ENCODE results near the gene NRN1L. TPM values are rescaled to one million over a fixed set of nuclear protein-coding genes. Genes with fewer than 3 reads are reported as not detected.

NRN1L gene
- total RNA-seq, 1 donor from 2014 or later = not detected

- no peak for DNase-seq (ENCODE audit: low read depth, low spot score)
- no peak for TF ChIP-seq CTCF (conservative IDR thresholded peaks at IDR 0.05)
- no peak overlapping the region for H3K4me3 Mint-ChIP-seq
- peaks cover 7% of the 10 kb centered on the region for H3K36me3 Mint-ChIP-seq (ENCODE audit: low read depth)
- H3K4me1 Mint-ChIP-seq = peaks cover 5% of the 10 kb centered on the region
- H3K27me3 Mint-ChIP-seq (ENCODE audit: low read depth) = no peaks in the 10 kb centered on the region
- H3K9me3 Mint-ChIP-seq = no peaks in the 10 kb centered on the region
- H3K27ac Mint-ChIP-seq (ENCODE audit: unreplicated experiment) = no peak overlapping the region
These were observed 3.0 kb upstream of the NRN1L start for GRCh38 chr16:67881621-67882161.

GRCh38 chr16:67882374-67883145 lies 2.1 kb upstream of the NRN1L start:
- H3K9me3 Mint-ChIP-seq = no peaks in the 10 kb centered on the region
- peaks cover 7% of the 10 kb centered on the region for H3K36me3 Mint-ChIP-seq (ENCODE audit: low read depth)
- TF ChIP-seq CTCF (conservative IDR thresholded peaks at IDR 0.05) = no peak

GRCh38 chr16:67883146-67883871 lies 1.4 kb upstream of the NRN1L start:
- no peaks in the 10 kb centered on the region for H3K27me3 Mint-ChIP-seq (ENCODE audit: low read depth)
- H3K9me3 Mint-ChIP-seq = no peaks in the 10 kb centered on the region
- DNase-seq (ENCODE audit: low read depth, low spot score) = no peak
- peaks cover 5% of the 10 kb centered on the region for H3K4me1 Mint-ChIP-seq
- peaks cover 5% of the 10 kb centered on the region for H3K36me3 Mint-ChIP-seq (ENCODE audit: low read depth)
- no peak overlapping the region for H3K4me3 Mint-ChIP-seq
- no peak for TF ChIP-seq CTCF (conservative IDR thresholded peaks at IDR 0.05)
- no peak overlapping the region for H3K27ac Mint-ChIP-seq (ENCODE audit: unreplicated experiment)

More at GRCh38 chr16:67882374-67883145, 2.1 kb upstream of the NRN1L start:
- no peaks in the 10 kb centered on the region for H3K27me3 Mint-ChIP-seq (ENCODE audit: low read depth)
- H3K4me3 Mint-ChIP-seq = no peak overlapping the region
- no peak for DNase-seq (ENCODE audit: low read depth, low spot score)
- H3K27ac Mint-ChIP-seq (ENCODE audit: unreplicated experiment) = no peak overlapping the region
- peaks cover 5% of the 10 kb centered on the region for H3K4me1 Mint-ChIP-seq

- Mint-ChIP-seq H3K4me1 (peaks cover 5% of the 10 kb centered on the region), H3K27me3 (ENCODE audit: low read depth) (no peaks in the 10 kb centered on the region), H3K9me3 (no peaks in the 10 kb centered on the region), H3K27ac (ENCODE audit: unreplicated experiment) (no peak overlapping the region), H3K4me3 (no peak overlapping the region), H3K36me3 (ENCODE audit: low read depth) (peaks cover 5% of the 10 kb centered on the region)
- peak; percentile 83 for TF ChIP-seq CTCF (conservative IDR thresholded peaks at IDR 0.05)
- peak; percentile 43 for DNase-seq (ENCODE audit: low read depth, low spot score)
These were observed 818 bp upstream of the NRN1L start for GRCh38 chr16:67883872-67884261.

GRCh38 chr16:67885545-67885944 lies 860 bp downstream of the NRN1L start:
- H3K27me3 Mint-ChIP-seq (ENCODE audit: low read depth) = no peaks in the 10 kb centered on the region
- H3K4me1 Mint-ChIP-seq = peaks cover 5% of the 10 kb centered on the region
- no peak overlapping the region for H3K27ac Mint-ChIP-seq (ENCODE audit: unreplicated experiment)
- H3K36me3 Mint-ChIP-seq (ENCODE audit: low read depth) = peaks cover 2% of the 10 kb centered on the region
- DNase-seq (ENCODE audit: low read depth, low spot score) = no peak
- no peaks in the 10 kb centered on the region for H3K9me3 Mint-ChIP-seq
- no peak overlapping the region for H3K4me3 Mint-ChIP-seq
- no peak for TF ChIP-seq CTCF (conservative IDR thresholded peaks at IDR 0.05)

Measured in neural crest cell (in vitro differentiated cells).